CD4-positive, alpha-beta T cell treated with Interleukin-15 for 4 hours (primary cell): Measurements from ENCODE around the gene TARS1.
A peak's percentile ranks its signal among the peaks of the same experiment; 100 is the strongest.

Experiments
- DNase-seq: peaks from one replicate; pipeline ENCODE4 v3.0.0-alpha.2; 2020; ENCODE audit warnings: low spot score

Gene TARS1

DNA sequence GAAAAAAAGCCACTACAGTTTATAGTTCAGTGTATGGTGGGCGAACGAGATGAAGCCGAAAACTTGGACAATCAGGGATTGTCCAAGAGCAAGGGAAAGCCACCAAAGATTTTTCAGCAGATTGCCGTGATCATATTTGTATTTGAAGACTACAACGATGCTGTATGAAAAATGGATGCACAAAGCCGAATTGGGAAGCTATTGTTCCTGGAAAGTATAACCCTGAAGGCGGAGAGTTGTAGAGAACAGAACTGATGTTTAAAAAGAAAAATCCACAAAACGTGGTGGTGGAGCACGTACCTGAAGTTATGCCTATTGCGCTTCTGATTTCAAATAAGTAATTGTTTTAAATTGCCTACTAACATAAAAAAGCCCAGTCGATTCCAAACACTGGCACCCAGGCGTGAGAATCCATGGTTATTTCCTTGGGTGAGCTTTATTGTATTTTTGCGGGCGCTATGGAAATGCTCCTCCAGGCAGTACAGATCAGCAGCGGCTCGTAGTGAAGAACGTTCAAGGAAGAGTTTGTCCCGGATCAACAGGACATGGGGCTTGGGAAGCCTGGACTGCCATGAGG lies 772 bp upstream of the TARS1 start:
- DNase-seq: no peak

DNA sequence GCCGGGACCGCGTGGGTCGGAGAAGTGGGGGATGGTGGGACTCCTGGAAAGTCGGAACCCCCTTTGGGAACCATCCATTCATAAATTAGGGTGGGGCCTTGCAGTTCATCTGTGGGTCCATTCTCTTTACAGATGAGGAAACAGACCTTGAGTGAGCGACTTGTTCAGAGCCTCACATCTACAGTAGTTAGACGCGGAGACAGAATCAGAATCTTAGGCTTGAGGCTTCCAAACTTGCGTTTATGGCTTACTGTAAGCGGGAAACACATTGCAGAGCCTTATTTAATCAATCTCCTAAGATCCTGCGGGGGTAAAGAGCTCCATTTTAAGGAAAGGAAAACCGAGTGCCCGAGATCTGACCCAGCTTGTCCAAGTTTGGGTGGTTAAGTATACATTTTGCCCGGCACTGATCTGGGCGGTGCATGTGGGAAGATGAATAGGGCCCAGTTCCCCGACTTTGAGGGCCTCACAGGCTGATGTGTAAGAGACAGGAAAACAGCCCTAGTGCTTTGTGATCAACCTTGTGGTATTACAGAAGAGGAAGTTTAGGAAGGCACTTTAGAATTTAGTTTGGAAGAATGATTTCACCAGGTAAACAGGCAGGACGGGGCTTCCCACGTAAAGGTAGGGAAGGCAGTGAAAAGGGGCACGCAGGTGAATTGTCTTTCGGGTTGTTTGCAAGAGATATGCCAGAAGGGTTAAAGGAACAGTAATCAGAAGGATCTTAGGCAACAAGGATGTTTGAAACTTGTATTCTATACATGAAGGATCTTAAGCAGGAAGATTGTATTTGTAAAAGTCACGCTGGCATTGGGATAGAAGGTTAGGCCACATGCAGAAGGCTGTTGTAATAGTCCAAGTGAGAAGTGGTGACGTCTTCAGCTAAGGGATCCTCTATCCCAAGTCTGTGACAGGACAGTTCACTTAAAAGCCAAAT lies 744 bp downstream of the TARS1 start:
- DNase-seq: peak; percentile 12

DNA sequence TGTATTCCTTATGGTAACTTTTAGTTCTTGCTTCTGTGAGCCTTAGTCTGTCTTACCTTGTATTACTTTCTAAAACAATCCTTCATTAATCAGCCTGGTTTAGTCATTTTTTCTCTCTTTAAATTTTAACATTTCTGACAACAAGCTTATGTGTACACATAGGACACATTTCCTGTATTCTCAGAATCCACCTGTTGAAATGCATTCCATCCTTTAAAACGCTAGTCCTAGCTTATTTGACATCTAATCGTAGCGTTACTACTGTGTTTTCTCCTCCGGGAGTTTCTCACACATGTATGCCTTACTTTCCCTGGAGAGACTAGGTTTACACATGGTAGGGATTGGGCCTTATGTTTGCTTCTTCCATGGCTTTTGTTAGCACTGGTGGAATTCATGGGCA lies 3.8 kb downstream of the TARS1 start:
- DNase-seq: no peak

DNA sequence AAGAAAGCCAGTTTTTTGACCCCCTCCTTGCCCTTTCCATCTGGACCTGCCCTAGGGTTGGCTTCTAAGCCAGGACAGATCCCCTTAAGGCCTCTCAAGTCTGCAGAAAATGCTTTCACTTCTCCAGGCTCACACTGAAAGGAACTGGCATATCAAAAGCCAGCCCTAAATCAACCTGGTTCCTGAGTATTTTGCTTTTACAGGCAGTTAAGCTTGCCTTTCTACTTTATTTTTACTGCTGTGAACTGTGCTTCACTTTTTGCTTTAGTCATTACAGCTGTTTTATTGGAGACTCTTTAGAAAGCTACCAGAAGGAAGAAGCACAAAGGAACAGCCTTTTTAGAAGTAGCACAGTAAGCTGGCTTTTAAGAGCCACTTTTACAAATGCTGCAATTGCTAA lies 5.0 kb downstream of the TARS1 start:
- no peak for DNase-seq

DNA sequence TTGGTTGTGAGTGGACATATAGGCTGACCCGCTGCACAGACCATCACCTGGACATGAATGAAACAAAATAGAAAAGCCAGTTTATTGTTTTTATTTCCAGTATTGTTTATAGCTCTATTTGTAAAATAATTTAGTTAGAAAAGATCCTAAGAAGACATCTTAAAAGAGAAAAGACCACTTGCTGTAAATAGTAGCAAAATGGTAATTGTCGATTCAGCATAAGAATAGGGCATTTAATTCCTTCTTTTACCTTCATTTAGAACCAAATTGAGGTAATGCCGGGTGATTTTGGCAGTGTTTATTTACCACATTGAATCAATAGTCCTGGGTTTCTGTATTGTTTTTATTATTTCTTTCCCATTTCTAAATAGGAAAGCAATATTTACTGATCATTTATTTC lies 7.4 kb downstream of the TARS1 start:
- no peak for DNase-seq

DNA sequence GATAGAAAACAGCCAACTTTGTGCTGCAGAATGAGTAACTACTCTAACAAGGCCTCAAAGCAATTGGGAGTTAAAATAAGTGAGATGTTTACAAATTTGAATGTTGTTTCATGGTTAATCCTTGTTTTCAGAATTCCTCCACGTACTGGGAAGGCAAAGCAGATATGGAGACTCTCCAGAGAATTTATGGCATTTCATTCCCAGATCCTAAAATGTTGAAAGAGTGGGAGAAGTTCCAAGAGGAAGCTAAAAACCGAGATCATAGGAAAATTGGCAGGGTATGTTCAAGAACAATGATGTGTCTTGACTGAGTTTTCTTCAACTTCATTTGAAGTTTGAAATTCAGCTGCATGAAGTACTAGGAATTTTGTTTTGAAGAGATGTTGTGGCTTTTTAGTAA lies 16.4 kb downstream of the TARS1 start:
- no peak for DNase-seq

DNA sequence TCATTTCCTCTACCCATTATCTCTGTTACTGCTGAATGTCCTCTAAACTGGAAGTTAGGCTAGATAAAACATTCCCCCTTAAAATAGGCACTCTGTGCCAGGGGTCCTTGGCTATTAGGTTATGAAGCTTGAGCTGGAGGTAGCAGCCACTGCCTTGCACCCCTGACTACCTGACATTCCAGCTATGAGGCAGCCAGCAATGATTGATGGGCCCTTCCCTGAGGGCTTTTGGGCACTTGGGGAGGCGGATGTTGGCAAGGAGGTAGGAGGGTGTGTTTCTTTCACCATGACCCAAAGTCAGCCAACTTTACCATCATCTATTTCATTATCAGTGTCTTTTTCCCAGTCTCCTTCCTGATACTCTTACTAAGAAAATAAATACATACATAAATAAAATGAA lies 17.1 kb downstream of the TARS1 start:
- no peak for DNase-seq

DNA sequence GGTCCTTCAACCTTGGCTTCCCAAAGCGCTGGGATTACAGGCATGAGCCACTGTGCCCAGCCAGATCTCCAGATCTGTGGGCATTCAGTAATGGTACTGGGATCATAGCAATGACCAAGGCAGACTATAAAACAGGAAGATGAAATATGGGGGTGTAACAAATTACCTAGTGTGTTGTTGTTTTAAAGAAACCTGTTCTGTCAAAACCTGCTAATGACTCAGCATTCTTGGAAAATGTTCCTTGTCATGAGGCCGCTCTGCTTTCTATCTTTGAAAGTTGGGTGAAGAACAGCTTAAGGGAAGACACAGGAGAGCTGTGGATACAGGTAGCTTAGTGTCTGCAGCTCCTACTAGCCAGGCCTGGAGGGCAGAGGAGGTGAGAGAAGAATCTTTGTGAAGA lies 19.4 kb downstream of the TARS1 start:
- no peak for DNase-seq

DNA sequence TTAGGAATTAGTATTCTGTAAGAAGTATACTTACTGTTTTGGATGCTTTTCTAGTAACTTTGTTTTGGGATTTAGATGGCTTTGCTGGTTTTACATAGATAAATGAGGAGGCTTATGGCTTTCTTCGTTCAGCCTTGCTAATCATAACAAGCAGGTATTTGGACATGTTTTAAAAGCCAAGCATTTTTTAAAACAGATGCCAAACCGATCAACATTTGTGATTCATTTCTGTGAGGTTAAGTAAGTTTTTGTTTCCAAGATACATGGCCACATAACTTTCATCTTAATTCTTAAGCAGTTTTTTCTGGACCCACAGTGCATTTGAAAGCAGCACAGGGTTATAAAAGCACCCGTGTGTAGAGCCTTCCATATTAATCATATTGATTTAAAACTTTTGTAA lies 21.7 kb downstream of the TARS1 start:
- no peak for DNase-seq

DNA sequence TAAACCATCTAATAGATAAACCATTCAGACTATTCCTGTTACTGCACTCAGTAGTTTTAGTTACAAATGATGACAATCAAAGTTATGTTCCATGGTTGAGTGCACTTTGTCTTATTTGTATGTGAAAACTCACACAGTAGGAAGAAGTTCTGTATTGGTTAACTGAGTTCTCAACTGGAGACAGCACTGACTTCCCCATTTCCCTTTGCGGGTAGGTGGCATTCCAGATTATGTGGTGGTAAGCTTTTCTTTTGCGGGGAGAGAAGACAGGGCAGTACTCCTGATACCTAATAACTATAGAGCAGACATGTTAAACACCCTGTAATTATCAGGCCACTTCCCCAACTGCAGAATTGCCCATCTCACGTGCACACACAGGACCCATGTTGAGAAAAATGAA lies 24.4 kb downstream of the TARS1 start:
- no peak for DNase-seq

DNA sequence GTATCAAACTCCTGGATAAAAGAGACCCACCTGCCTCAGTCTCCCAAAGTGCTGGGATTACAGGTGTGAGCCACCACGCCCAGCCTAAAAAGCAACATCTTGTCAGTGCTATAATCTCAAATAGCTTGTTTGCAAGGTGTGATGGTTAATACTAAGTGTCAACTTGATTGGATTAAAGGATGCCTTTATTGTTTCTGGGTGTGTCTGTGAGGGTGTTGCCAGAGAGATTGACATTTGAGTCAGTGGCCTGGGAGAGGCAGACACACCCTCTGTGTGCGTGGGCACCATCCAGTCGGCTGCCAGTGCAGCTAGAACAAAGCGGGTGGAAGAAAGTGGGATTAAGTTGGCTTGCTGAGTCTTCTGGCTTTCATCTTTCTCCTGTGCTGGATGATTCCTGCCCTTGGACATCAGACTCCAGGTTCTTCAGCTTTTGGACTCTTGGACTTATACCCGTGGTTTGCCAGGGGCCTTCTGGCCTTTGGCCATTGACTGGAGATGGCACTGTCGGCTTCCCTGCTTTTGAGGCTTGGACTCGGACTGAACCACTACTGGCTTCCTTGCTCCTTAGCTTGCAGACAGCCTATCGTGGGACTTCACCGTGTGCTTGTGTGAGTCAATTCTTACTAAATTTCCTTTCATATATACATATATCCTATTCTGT lies 28.1 kb downstream of the TARS1 start:
- no peak for DNase-seq

DNA sequence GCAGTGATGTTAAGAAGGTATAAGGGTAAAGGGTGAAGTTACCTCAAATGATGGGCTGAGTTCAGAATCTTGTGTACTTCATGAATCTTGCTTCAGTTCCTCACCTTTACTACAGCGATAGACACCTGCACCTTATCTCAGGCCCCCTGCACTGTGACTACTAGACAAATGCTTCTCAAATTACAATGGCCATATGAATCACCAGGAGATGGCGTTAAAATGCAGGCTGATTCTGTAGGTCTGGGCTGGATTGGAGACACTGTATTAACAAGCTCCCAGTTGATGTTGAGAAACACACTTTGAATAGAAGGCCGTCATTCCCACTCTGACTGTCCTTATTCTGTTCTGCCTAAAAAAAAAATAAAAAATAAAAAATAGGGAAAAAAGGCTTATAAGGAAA lies 29.8 kb downstream of the TARS1 start:
- no peak for DNase-seq

DNA sequence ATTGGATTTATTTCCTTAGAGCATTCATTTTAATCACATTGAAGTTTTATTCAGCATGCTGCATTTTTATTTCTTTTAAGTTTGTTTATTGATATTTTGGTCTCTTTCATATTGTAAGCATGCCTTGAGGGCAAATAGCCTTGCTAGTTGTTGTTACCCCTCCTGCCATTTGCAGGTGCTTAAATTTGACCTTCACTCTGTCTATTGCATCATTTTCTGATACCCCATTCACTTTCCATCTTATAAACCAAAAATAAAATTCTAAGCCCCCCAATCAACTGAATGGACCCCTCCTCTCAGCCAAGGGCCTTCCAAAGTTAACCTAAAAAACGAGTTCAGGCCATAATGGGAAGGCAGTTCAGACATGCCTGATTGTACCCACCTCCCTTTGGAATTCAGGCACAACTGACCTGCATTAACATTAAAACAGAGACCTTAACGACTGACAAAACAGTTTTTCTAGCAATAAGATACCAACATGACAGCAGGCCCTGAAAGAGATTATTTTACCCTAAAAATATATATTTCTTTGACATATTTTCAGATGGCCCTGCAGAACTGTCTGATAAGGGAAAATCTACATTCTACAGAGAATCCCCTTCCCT lies 32.1 kb downstream of the TARS1 start:
- no peak for DNase-seq

DNA sequence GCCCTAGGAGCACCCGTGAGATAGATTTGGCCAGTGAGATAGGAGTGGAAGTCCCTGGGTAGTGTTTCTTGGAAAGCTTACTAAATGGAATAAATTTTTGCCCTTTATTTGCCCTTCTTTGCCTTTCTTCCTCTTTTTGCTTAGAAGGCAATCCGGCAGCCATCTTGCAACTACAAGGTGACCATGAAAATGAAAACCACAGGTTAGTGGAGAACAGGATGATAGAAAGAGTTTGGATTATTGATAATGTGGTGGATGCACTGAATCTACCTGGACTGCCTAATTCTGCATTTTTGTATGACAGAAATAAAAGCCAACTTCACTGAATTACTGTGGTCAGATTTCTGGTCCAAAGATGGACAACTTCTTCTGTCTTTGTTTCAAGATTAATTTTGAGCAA lies 33.2 kb downstream of the TARS1 start:
- no peak for DNase-seq

DNA sequence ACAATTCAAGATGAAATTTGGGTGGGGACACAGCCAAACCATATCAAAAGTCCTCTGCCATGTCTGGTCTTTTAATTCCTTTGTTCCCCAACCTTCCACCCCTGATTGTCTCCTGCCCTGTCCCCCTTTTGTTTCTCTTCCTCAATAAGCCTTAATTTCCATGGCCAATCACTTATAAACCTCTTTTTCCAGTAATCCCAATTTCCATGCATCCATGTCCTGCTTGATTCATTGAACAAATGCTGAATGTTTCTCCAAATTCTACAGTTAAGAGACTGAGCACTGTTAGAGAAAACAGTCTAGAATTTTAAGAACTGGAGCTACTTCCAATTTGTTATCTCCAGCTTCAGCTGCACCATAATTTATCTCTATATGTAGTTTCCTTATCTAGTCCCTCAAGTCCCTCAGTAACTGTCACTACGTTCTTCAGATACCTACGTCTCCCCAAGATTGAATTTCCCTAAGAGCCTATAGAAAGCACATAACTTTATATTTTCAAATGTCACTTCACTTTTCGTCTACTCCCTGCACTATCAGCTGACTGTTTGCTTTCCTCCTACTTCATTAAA lies 34.2 kb downstream of the TARS1 start:
- DNase-seq: no peak

DNA sequence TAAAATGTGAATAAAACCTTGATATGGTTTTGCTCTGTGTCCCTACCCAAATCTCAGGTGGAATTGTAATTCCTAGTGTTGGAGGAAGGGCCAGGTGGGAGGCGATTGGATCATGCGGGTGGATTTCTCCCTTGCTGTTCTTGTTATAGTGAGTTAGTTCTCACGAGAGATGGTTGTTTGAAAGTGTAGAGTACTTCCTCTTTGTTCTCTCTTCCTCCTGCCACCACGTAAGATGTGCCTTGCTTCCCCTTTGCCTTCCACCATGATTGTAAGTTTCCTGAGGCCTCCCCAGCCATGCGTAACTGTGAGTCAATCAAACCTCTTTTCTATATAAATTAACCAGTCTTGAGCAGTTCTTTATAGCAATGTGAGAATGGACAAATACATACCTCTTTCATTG lies 34.9 kb downstream of the TARS1 start:
- DNase-seq: no peak

DNA sequence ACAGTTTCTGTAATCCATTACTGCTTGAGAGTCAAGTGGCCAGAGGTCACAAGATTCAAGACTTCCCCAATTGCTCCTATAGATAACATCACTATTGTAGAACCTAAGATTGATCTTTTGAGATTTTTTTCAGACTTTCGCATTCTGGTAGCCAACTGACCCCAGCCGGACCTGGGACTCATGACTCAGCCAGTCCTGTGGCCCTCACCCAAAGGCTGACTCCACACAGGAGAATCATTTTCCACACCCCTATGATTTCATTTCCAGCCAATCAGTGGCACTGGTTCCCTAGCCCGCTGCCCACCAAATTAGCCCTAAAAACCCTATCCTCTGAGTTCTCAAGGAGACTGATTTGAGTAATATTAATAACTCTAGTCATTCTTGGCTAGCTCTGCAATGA lies 36.2 kb downstream of the TARS1 start:
- no peak for DNase-seq

DNA sequence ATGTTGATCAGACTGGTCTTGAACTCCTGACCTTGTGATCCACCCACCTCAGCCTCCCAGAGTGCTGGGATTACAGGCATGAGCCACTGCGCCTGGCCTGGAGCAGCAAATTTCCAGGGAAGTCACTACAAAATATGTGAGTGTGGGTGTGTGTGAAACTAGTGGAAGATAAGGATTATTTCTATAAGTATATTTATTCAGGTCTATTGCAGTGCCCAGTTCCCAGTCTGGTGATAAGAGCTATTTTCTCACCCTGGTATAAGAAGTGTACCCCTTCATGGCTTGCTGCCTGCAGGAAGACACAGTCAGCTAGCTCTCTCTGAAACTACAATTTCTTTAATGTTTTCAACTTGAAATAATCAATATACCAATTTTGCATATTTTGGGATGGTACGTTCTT lies 37.1 kb downstream of the TARS1 start:
- DNase-seq: no peak

DNA sequence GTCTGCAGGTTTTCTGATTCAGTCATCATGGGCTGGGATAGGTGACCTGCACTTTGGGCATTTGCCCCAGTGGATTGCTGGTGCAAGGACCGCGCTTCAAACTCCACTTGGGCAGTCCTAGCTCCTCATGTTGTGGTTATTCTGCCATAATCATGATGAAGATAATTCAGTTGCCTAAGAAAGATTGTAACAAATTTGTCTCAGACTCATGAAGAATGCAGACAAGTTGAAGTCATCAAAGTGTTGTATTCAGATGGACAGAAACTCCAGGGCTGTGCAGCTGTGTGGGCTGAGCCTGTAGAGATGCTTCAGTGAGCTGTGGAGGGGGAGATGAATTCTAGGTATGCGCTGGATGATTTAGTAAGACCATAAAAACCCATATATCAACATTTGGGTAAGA lies 38.5 kb downstream of the TARS1 start:
- DNase-seq: no peak

DNA sequence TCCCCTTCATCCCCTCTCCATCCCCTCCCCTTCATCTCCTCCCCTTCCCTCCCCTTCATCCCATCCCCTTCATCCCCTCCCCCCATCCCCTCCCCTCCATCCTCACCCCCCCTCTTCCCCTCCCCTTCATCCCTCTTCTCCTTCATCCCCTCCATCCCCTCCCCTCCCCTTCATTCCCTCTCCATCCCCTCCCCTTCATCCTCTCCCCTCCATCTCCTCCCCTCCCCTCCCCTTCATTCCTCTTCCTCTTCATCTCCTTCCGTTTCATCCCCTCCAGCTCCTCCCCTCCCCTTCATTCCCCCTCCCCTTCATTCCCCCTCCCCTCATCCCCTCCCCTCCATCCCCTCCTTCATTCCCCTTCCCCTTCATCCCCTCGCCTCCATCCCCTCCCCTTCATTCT lies 40.1 kb downstream of the TARS1 start:
- no peak for DNase-seq

DNA sequence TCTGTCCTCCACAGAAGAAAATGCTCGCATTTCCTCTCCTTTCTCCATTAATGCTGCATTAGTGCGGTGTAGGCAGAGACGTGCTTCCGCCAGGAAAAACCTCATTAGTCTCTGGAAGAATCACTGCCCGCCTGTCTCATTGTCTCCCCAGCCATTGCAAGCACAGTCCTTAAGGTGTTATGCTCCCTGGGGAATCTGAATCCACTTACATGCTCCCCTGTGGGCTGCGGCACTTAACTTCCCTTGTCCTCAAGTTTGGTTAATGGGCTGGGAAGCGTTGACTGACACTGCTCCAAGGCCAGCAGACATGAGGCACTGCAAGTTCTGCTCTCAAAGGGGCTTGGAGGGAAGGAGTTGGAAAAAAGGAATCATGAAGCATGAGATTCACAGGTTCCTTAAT lies 41.6 kb downstream of the TARS1 start:
- DNase-seq: no peak

DNA sequence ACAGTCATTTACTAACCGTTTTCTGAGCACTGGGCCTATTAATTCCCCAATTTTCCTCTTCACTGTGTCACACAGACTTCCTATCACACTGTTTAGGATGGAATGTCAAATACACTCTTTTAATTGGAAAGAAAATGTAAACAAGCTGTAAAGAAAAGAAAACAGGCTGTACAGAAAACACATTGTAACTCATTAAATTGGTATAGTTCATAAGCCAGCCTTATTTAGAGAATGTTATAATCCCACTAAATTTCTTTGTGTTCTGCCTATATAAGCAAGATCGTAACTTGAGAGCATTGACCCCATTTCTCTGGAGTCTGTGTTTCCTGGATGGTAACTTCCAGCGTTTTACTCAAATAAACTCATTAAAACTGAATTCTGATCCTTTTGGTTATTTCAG lies 46.5 kb downstream of the TARS1 start:
- DNase-seq: no peak
